ENCODE results near the gene RAB33B. TPM values are rescaled to one million over a fixed set of nuclear protein-coding genes. Genes with fewer than 3 reads are reported as not detected.

RAB33B gene
- polyA plus RNA-seq, 2 donors = 1.8 to 2.3 TPM

DNA sequence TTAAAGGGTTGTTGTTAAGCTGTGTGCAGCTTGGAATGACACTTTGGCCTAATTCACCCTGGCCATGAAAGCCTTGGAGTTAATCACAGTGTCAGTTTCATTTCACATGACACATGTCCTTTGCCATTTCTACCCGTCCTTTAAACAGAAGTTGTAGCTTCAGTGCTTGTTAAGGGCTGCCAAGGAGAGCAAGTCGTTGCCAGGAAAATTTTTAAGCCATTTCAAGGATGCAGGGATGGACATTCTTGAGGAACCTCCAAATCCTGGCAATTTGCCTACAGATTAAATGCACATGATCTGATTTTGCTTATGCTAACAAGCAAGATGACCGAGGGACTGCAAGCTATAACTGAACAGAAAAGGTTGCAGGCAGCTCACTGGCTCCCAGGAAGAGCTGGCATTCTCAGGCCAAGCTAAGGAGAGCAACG, 61.6 kb downstream of the RAB33B start:
- Histone ChIP-seq H3K9me3 (ENCODE audit: control insufficient read depth in 2 of 2, insufficient read depth in 1 of 2, low read depth in 1 of 2, low read length in 1 of 2) (no peaks in the 10 kb centered on the region), H3K27me3 (ENCODE audit: control insufficient read depth in 1 of 2, insufficient read depth in 2 of 2, low read length in 2 of 2) (no peaks in the 10 kb centered on the region), H3K27ac (ENCODE audit: low read depth in 2 of 2, low read length in 1 of 2) (no peak overlapping the region), H3K4me3 (ENCODE audit: low read depth in 1 of 2, low read length in 2 of 2) (no peak overlapping the region), H3K4me1 (ENCODE audit: control insufficient read depth in 2 of 2, insufficient read depth in 2 of 2, low read length in 1 of 2) (no peaks in the 10 kb centered on the region), H3K36me3 (ENCODE audit: control insufficient read depth in 2 of 2, insufficient read depth in 2 of 2, low read length in 1 of 2) (peaks cover 20 to 28% of the 10 kb centered on the region in 2 donors)
- 54 to 61% methylated on average over 4 of the region's 4 CpGs for WGBS, 2 donors

DNA sequence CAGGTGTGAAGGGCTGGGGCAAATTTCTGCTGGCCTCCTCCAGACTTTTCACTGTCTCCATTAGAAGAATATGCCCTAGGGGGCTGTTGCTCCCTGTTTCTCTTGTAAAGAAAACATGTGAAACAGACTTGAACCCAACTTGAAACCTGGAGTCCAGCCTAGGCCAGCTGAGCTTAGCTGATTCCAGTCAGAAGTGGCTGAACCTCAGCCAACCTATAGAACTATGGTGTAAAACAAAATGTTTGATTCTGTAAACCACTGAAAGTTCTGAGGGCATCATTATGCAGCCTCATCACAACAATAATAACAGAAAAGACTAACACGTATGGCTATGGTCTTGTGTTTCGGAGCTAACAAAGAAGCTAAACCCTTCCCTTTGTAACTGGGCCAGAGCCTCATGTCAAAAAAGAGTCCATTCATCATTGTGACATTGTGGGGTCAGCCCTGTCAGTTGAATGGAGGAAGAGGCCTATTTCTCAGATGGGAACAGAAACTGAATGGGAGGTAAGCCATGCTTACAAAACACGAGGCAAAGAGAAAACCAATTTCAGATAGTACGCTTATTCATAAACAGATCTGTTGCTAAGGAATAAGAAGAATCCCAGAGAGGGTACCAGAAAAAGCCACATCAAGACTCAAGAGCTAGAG, 68.0 kb downstream of the RAB33B start:
- Histone ChIP-seq H3K27ac (ENCODE audit: low read depth in 2 of 2, low read length in 1 of 2) (no peak overlapping the region), H3K27me3 (ENCODE audit: control insufficient read depth in 1 of 2, insufficient read depth in 2 of 2, low read length in 2 of 2) (no peaks in the 10 kb centered on the region), H3K4me1 (ENCODE audit: control insufficient read depth in 2 of 2, insufficient read depth in 2 of 2, low read length in 1 of 2) (no peaks in the 10 kb centered on the region), H3K9me3 (ENCODE audit: control insufficient read depth in 2 of 2, insufficient read depth in 1 of 2, low read depth in 1 of 2, low read length in 1 of 2) (no peaks in the 10 kb centered on the region), H3K36me3 (ENCODE audit: control insufficient read depth in 2 of 2, insufficient read depth in 2 of 2, low read length in 1 of 2) (peaks cover 7 to 12% of the 10 kb centered on the region in 2 donors), H3K4me3 (ENCODE audit: low read depth in 1 of 2, low read length in 2 of 2) (no peak overlapping the region)
- WGBS, 2 donors = 83 to 87% methylated on average over 4 of the region's 4 CpGs

DNA sequence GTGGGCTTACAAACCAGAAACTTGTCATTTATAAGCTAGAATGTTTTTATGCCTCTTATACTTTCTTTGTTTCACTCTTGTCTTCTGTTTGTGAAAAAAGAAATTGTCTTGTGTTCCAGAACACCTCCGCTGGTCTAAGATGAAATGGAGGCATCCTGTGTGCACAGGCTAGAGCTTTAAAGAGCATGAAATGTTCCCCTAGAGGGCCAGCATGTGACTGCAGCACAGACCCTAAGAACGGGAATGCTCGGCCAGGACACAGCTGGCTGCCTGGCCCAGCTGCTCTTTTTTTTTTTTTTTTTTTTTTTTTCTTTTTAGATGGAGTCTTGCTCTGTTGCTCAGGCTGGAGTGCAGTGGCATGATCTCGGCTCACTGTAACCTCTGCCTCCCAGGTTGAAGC, 68.5 kb downstream of the RAB33B start:
- no peak overlapping the region for H3K4me3 ChIP-seq (ENCODE audit: low read depth in 1 of 2, low read length in 2 of 2)
- WGBS, 2 donors = 77 to 80% methylated on average over 4 of the region's 4 CpGs
- H3K4me1 ChIP-seq (ENCODE audit: control insufficient read depth in 2 of 2, insufficient read depth in 2 of 2, low read length in 1 of 2) = no peaks in the 10 kb centered on the region
- no peaks in the 10 kb centered on the region for H3K27me3 ChIP-seq (ENCODE audit: control insufficient read depth in 1 of 2, insufficient read depth in 2 of 2, low read length in 2 of 2)
- no peak overlapping the region for H3K27ac ChIP-seq (ENCODE audit: low read depth in 2 of 2, low read length in 1 of 2)
- no peaks in the 10 kb centered on the region for H3K9me3 ChIP-seq (ENCODE audit: control insufficient read depth in 2 of 2, insufficient read depth in 1 of 2, low read depth in 1 of 2, low read length in 1 of 2)
- H3K36me3 ChIP-seq (ENCODE audit: control insufficient read depth in 2 of 2, insufficient read depth in 2 of 2, low read length in 1 of 2) = peaks cover 7 to 12% of the 10 kb centered on the region in 2 donors

DNA sequence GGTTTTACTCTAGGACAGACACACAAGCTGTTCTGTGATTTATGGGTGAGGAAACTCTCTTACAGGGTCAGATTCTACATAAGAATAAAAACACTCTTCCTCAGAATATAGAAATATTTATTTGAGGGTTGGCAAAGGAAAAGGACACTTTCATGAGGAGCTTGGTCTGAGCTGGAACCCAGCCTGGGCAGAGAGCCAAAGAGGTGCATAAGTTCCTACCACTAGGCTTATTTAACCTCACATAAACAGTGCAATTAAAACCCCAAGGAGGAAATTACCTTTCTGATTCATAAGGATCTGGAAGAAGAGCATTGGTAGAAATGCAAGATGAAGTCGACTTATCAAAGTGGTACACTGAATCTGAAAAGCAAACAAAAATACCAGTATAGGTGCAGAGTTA, 69.2 kb downstream of the RAB33B start:
- Histone ChIP-seq H3K4me1 (ENCODE audit: control insufficient read depth in 2 of 2, insufficient read depth in 2 of 2, low read length in 1 of 2) (no peaks in the 10 kb centered on the region), H3K27ac (ENCODE audit: low read depth in 2 of 2, low read length in 1 of 2) (no peak overlapping the region), H3K27me3 (ENCODE audit: control insufficient read depth in 1 of 2, insufficient read depth in 2 of 2, low read length in 2 of 2) (no peaks in the 10 kb centered on the region), H3K36me3 (ENCODE audit: control insufficient read depth in 2 of 2, insufficient read depth in 2 of 2, low read length in 1 of 2) (peaks cover 7% of the 10 kb centered on the region in 2 donors), H3K9me3 (ENCODE audit: control insufficient read depth in 2 of 2, insufficient read depth in 1 of 2, low read depth in 1 of 2, low read length in 1 of 2) (no peaks in the 10 kb centered on the region), H3K4me3 (ENCODE audit: low read depth in 1 of 2, low read length in 2 of 2) (no peak overlapping the region)
- WGBS, 2 donors = 62 to 77% methylated on average over 1 of the region's 1 CpG

DNA sequence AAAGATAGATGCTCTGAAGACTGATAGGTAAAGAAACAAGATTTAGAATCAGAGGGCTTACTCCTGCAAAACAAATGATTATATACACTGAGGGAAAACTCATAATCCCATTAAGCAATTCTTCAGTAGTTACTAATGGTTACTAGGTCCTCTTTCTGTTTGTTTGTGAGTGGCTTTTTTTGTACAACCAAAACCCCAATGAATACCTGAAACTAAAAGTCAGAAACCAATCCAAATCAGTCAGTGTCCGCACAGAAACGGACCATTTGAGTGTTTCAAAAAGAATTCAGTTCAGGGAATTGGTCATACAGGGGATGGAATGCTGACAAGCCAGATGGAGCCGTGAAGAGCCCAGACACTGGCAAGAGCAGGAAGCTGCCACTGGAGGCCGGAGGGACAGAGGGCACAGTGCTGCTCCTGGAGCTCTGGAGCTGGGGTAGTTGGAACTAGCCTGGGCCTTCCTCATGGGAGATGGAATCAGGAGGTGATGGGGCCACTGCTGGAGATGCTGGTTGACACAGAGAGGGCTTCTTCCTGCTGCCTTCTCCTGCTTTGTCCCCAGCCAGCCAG, 70.2 kb downstream of the RAB33B start:
- Histone ChIP-seq H3K9me3 (ENCODE audit: control insufficient read depth in 2 of 2, insufficient read depth in 1 of 2, low read depth in 1 of 2, low read length in 1 of 2) (no peaks in the 10 kb centered on the region), H3K36me3 (ENCODE audit: control insufficient read depth in 2 of 2, insufficient read depth in 2 of 2, low read length in 1 of 2) (peaks cover 4 to 12% of the 10 kb centered on the region in 2 donors), H3K27ac (ENCODE audit: low read depth in 2 of 2, low read length in 1 of 2) (no peak overlapping the region), H3K4me3 (ENCODE audit: low read depth in 1 of 2, low read length in 2 of 2) (no peak overlapping the region), H3K4me1 (ENCODE audit: control insufficient read depth in 2 of 2, insufficient read depth in 2 of 2, low read length in 1 of 2) (no peaks in the 10 kb centered on the region), H3K27me3 (ENCODE audit: control insufficient read depth in 1 of 2, insufficient read depth in 2 of 2, low read length in 2 of 2) (no peaks in the 10 kb centered on the region)
- WGBS, 2 donors = 85% methylated on average over 4 of the region's 4 CpGs

DNA sequence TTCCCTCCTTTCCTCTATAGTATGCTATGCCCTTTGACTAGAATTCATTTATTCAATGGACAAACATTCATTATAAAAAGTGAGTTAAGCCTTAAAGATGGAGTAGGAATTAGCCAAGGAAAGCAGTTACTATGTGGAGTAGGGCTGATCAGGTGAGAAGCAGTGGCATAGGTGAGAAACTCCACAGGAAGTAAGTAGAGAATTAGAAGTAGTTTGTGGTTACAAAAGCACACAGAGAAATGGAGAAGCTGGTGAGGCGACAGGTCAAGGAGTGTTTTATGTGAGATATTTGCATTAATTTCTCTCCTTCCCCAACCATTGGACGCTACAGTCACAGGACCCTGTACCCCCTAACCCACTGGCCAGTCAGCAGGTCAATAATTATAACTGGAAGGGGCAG, 71.5 kb downstream of the RAB33B start:
- Histone ChIP-seq H3K4me1 (ENCODE audit: control insufficient read depth in 2 of 2, insufficient read depth in 2 of 2, low read length in 1 of 2) (no peaks in the 10 kb centered on the region), H3K36me3 (ENCODE audit: control insufficient read depth in 2 of 2, insufficient read depth in 2 of 2, low read length in 1 of 2) (peaks cover 4 to 10% of the 10 kb centered on the region in 2 donors), H3K27me3 (ENCODE audit: control insufficient read depth in 1 of 2, insufficient read depth in 2 of 2, low read length in 2 of 2) (no peaks in the 10 kb centered on the region), H3K9me3 (ENCODE audit: control insufficient read depth in 2 of 2, insufficient read depth in 1 of 2, low read depth in 1 of 2, low read length in 1 of 2) (no peaks in the 10 kb centered on the region), H3K4me3 (ENCODE audit: low read depth in 1 of 2, low read length in 2 of 2) (no peak overlapping the region), H3K27ac (ENCODE audit: low read depth in 2 of 2, low read length in 1 of 2) (no peak overlapping the region)
- WGBS, 2 donors = 38 to 44% methylated on average over 2 of the region's 2 CpGs

Other genes with a start within 250 kb of the RAB33B start
- gene MGARP, start 173.9 kb upstream of the RAB33B start, polyA plus RNA-seq = under 1 TPM; 0.18 to 0.24 TPM
- gene NAA15, start 152.6 kb upstream of the RAB33B start, polyA plus RNA-seq = 10 to 100 TPM in 1 of 2 donors, 1 to 10 TPM in 1; 5.6 to 11.4 TPM
- 100 to 1,000 TPM in 1 of 2 donors, 10 to 100 TPM in 1; 79.0 to 102 TPM for gene NDUFC1, start 151.6 kb upstream of the RAB33B start, polyA plus RNA-seq
- 10 to 100 TPM in 1 of 2 donors, 1 to 10 TPM in 1; 9.9 to 12.0 TPM for gene SETD7, start 102.1 kb downstream of the RAB33B start, polyA plus RNA-seq
- 100 to 1,000 TPM; 232 to 331 TPM for gene MGST2, start 211.7 kb downstream of the RAB33B start, polyA plus RNA-seq

All from esophagus (tissue), 2 donors.